Measurements from ENCODE around the gene ZFP91. TPM values are rescaled to one million over a fixed set of nuclear protein-coding genes. Genes with fewer than 3 reads are reported as not detected.

Gene ZFP91
- total RNA-seq, 1 experiment from 2014 or later, result 80.4 TPM

DNA sequence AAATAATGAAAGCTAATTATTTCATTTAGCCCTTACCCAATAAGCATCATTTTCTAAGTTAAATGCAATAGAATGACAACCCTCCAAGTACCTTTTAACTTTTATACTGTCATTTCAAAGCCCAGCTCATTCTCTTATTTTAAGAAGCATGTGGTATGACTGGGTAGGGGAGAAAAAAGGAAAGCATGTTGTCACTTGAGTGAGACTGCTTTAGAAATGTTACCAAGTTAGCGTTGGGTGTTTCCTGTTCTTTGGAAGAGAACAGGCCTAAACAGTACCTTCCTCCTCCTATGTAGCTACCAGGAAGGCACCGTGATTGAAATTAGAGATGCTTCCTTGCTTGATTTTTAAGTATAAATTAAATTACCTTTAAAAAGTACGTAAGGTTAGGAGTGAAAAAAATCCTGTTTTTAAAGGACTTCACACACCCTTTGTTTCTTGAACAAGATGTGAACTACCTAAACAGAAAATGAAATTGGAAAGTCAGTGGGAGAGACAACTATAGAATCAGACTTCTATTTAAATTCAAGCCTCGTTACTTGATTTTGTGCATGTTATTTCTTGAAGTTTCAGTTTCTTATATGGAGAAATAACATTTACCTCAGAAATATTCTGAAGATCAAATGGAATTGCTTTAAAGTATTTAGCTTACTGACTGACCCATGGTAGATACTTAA, 42.9 kb downstream of the ZFP91 start:
- BruUV-seq (replicated peaks), result no TSS peak
- DNase-seq (ENCODE audit: low read depth, low spot score) (no peak), ATAC-seq (no peak)
- Histone ChIP-seq H3K27me3 (ENCODE audit: control insufficient read depth, insufficient read depth, low read length) (no peaks in the 10 kb centered on the region), H3K4me3 (ENCODE audit: low read depth in 2 of 2, low read length in 2 of 2) (no peak overlapping the region), H3K9me3 (ENCODE audit: control insufficient read depth, insufficient read depth, low read depth, low read length) (no peaks in the 10 kb centered on the region), H3K27ac (ENCODE audit: low read length) (no peak overlapping the region), H3K36me3 (ENCODE audit: control insufficient read depth, insufficient read depth, low read length) (peaks cover 66% of the 10 kb centered on the region), H3K4me1 (ENCODE audit: control insufficient read depth, insufficient read depth, low read length) (no peaks in the 10 kb centered on the region)
- in situ Hi-C loops (cut with HindIII; ENCODE audit: low pct_unique_long_range_greater_than_20kb, low sequenced_read_pairs) (no loop called here), intact Hi-C loops (cut with micrococcal nuclease; ENCODE audit: unreplicated experiment) (no loop called here)
- ChIA-PET CTCF (no interaction called here), POLR2A (no interaction called here)
- TF ChIP-seq, protein P1, sequence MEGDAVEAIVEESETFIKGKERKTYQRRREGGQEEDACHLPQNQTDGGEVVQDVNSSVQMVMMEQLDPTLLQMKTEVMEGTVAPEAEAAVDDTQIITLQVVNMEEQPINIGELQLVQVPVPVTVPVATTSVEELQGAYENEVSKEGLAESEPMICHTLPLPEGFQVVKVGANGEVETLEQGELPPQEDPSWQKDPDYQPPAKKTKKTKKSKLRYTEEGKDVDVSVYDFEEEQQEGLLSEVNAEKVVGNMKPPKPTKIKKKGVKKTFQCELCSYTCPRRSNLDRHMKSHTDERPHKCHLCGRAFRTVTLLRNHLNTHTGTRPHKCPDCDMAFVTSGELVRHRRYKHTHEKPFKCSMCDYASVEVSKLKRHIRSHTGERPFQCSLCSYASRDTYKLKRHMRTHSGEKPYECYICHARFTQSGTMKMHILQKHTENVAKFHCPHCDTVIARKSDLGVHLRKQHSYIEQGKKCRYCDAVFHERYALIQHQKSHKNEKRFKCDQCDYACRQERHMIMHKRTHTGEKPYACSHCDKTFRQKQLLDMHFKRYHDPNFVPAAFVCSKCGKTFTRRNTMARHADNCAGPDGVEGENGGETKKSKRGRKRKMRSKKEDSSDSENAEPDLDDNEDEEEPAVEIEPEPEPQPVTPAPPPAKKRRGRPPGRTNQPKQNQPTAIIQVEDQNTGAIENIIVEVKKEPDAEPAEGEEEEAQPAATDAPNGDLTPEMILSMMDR (IDR thresholded peaks at IDR 0.05), result no peak
- TF ChIP-seq TCF7L2 (IDR thresholded peaks at IDR 0.05; ENCODE audit: low read depth, low read length) (no peak), POLR2AphosphoS5 (IDR thresholded peaks at IDR 0.05; ENCODE audit: low read depth, low read length) (no peak)
- TF ChIP-seq, protein P2, sequence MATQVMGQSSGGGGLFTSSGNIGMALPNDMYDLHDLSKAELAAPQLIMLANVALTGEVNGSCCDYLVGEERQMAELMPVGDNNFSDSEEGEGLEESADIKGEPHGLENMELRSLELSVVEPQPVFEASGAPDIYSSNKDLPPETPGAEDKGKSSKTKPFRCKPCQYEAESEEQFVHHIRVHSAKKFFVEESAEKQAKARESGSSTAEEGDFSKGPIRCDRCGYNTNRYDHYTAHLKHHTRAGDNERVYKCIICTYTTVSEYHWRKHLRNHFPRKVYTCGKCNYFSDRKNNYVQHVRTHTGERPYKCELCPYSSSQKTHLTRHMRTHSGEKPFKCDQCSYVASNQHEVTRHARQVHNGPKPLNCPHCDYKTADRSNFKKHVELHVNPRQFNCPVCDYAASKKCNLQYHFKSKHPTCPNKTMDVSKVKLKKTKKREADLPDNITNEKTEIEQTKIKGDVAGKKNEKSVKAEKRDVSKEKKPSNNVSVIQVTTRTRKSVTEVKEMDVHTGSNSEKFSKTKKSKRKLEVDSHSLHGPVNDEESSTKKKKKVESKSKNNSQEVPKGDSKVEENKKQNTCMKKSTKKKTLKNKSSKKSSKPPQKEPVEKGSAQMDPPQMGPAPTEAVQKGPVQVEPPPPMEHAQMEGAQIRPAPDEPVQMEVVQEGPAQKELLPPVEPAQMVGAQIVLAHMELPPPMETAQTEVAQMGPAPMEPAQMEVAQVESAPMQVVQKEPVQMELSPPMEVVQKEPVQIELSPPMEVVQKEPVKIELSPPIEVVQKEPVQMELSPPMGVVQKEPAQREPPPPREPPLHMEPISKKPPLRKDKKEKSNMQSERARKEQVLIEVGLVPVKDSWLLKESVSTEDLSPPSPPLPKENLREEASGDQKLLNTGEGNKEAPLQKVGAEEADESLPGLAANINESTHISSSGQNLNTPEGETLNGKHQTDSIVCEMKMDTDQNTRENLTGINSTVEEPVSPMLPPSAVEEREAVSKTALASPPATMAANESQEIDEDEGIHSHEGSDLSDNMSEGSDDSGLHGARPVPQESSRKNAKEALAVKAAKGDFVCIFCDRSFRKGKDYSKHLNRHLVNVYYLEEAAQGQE (IDR thresholded peaks at IDR 0.05; ENCODE audit: insufficient read depth in 1 of 2, low read depth in 2 of 2, low read length in 1 of 2), result no peak

DNA sequence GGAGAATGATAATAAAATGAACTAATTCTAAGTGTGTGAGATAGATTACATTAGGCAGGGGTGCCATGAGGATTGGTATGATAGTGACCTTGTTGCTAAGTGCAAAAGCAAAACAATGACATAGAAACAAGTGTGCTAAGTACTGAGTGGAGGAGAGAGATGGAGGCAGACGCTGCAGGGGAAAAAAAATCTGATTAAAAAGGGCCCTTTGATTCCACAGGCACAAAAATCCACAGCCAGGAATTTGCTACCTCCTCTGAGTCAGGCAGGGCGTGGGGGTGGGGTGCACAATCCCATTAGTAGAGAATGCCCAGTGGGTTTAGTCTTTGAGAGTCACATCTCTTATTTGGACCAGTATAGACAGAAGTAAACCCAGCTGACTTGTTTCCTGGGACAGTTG, 43.5 kb downstream of the ZFP91 start, which contains the start of gene CNTF:
Gene CNTF (plus strand): TSS at position 322 of the 400 bp plus-strand sequence. CDS start 88 bp downstream, outside the sequence.
- intact Hi-C loops (cut with micrococcal nuclease; ENCODE audit: unreplicated experiment) (no loop called here), in situ Hi-C loops (cut with HindIII; ENCODE audit: low pct_unique_long_range_greater_than_20kb, low sequenced_read_pairs) (no loop called here)
- no peak for DNase-seq (ENCODE audit: low read depth, low spot score)
- Histone ChIP-seq H3K27me3 (ENCODE audit: control insufficient read depth, insufficient read depth, low read length) (no peaks in the 10 kb centered on the region), H3K4me3 (ENCODE audit: low read depth in 2 of 2, low read length in 2 of 2) (no peak within 1 kb of the TSS), H3K27ac (ENCODE audit: low read length) (no peak within 1 kb of the TSS), H3K4me1 (ENCODE audit: control insufficient read depth, insufficient read depth, low read length) (no peaks in the 10 kb centered on the region), H3K36me3 (ENCODE audit: control insufficient read depth, insufficient read depth, low read length) (peaks cover 66% of the 10 kb centered on the region), H3K9me3 (ENCODE audit: control insufficient read depth, insufficient read depth, low read depth, low read length) (no peaks in the 10 kb centered on the region)
- no TSS peak for BruUV-seq (replicated peaks)
- CTCF ChIA-PET, result no interaction called here
- TF ChIP-seq, protein P2 (IDR thresholded peaks at IDR 0.05; ENCODE audit: insufficient read depth in 1 of 2, low read depth in 2 of 2, low read length in 1 of 2), result no peak
- TF ChIP-seq, protein P1 (IDR thresholded peaks at IDR 0.05), result no peak
- no peak for TF ChIP-seq POLR2AphosphoS5 (IDR thresholded peaks at IDR 0.05; ENCODE audit: low read depth, low read length)
- no peak for TF ChIP-seq TCF7L2 (IDR thresholded peaks at IDR 0.05; ENCODE audit: low read depth, low read length)
- TF ChIP-seq SIN3A (IDR thresholded peaks at IDR 0.05; ENCODE audit: borderline replicate concordance, insufficient read depth, low read depth, low read length), result no peak
- POLR2A ChIA-PET, result no interaction called here
- ATAC-seq, result no peak

Measured in Panc1 (cell line).